Tibial nerve (tissue), 4 donors: ENCODE measurements around the gene IRS1. TPM values are rescaled to one million over a fixed set of nuclear protein-coding genes. Genes with fewer than 3 reads are reported as not detected.

Experiments
- DNase-seq, 2 donors: peaks; one replicate each; pipeline ENCODE4 v3.0.0-alpha.2; 2019; ENCODE audit warnings: low spot score in 2 of 2
- H3K27ac ChIP-seq, 4 donors: fragments of 200-600 bp; sonication (generic) in 3 of 4; one replicate each; pipeline ENCODE4 v1.5.1; 2017 to 2019; ENCODE audit warnings: mild to moderate bottlenecking in 1 of 4
- H3K27me3 ChIP-seq, 2 donors: fragments of 200-600 bp; sonication (generic) in 1 of 2; one replicate each; pipeline versions ENCODE4 v1.5.1 to v1.6.0; 2017 to 2019
- H3K36me3 ChIP-seq, 3 donors: fragments of 200-600 bp; sonication (generic); one replicate each; pipeline ENCODE4 v1.5.1; 2018 to 2019
- H3K4me1 ChIP-seq, 4 donors: fragments of 200-600 bp; sonication (generic) in 3 of 4; one replicate each; pipeline ENCODE4 v1.5.1; 2017 to 2019
- H3K4me3 ChIP-seq, 4 donors: fragments of 200-600 bp; sonication (generic) in 3 of 4; one replicate each; pipeline ENCODE4 v1.5.1; 2017 to 2019; ENCODE audit warnings: mild to moderate bottlenecking in 1 of 4, moderate library complexity in 1 of 4
- H3K9me3 ChIP-seq, 4 donors: fragments of 200-600 bp; sonication (generic) in 3 of 4; one replicate each; pipeline ENCODE4 v1.5.1; 2017 to 2019
- EP300 ChIP-seq, 2 donors: sonication (generic); formaldehyde crosslinking; IDR thresholded peaks; one replicate each; pipeline ENCODE4 v1.6.1; 2017; ENCODE audit warnings: antibody characterized with exemption in 2 of 2, mild to moderate bottlenecking in 1 of 2
- POLR2A ChIP-seq, 2 donors: fragments of 450-650 bp; IDR thresholded peaks; one replicate each; pipeline ENCODE4 v1.6.1; 2017; ENCODE audit warnings: antibody characterized with exemption in 2 of 2, mild to moderate bottlenecking in 2 of 2, moderate library complexity in 2 of 2
- WGBS, 2 donors: methylation state at CpG; one replicate each; pipeline ENCODE4 v1.1.5; 2018; 5-methylcytosine and 5-hydroxymethylcytosine counted together
- total RNA-seq, 4 donors: library from RNA; depleted of rRNA; stranded (reverse); fragments of >200 nt; gene quantifications; one replicate each; pipeline ENCODE4 v1.1.0, GENCODE V29; 2016
- TF ChIP-seq, protein P1 (sequence below), 5 experiments: fragments of 200-600 bp in 3 of 5; fragments of 450-650 bp in 2 of 5; sonication (generic) in 3 of 5; IDR thresholded peaks; one replicate each; pipeline ENCODE4 v1.5.1; 2016 to 2019; ENCODE audit warnings: antibody characterized with exemption in 5 of 5, mild to moderate bottlenecking in 3 of 5, moderate library complexity in 2 of 5

Gene IRS1
- total RNA-seq, 4 donors from 2014 or later, result 9.4 to 11.7 (median 11.2) TPM

- no peak for TF ChIP-seq POLR2A (IDR thresholded peaks at IDR 0.05)
- TF ChIP-seq EP300 (IDR thresholded peaks at IDR 0.05), result no peak
- TF ChIP-seq, protein P1, sequence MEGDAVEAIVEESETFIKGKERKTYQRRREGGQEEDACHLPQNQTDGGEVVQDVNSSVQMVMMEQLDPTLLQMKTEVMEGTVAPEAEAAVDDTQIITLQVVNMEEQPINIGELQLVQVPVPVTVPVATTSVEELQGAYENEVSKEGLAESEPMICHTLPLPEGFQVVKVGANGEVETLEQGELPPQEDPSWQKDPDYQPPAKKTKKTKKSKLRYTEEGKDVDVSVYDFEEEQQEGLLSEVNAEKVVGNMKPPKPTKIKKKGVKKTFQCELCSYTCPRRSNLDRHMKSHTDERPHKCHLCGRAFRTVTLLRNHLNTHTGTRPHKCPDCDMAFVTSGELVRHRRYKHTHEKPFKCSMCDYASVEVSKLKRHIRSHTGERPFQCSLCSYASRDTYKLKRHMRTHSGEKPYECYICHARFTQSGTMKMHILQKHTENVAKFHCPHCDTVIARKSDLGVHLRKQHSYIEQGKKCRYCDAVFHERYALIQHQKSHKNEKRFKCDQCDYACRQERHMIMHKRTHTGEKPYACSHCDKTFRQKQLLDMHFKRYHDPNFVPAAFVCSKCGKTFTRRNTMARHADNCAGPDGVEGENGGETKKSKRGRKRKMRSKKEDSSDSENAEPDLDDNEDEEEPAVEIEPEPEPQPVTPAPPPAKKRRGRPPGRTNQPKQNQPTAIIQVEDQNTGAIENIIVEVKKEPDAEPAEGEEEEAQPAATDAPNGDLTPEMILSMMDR (IDR thresholded peaks at IDR 0.05), result no peak
- no peak overlapping the region for H3K4me3 ChIP-seq
- H3K27ac ChIP-seq, result no peak overlapping the region
- no peak for DNase-seq
- H3K36me3 ChIP-seq, result peaks cover 0 to 16% (median 0%) of the 10 kb centered on the region in 3 donors
- H3K27me3 ChIP-seq, result no peaks in the 10 kb centered on the region
- H3K9me3 ChIP-seq, result peaks cover 0 to 1% (median 0%) of the 10 kb centered on the region in 4 donors
- 78 to 91% methylated on average over 1 of the region's 1 CpG for WGBS, 2 donors
- H3K4me1 ChIP-seq, result peaks cover 0 to 18% (median 8%) of the 10 kb centered on the region in 4 donors
Measured at GRCh38 chr2:226780431-226780830, 19.2 kb downstream of the IRS1 start.

- H3K9me3 ChIP-seq, result peaks cover 0 to 15% (median 4%) of the 10 kb centered on the region in 4 donors
- no peak overlapping the region for H3K4me3 ChIP-seq
- WGBS, 2 donors, result 84 to 91% methylated on average over 4 of the region's 4 CpGs
- H3K36me3 ChIP-seq, result peaks cover 0 to 21% (median 0%) of the 10 kb centered on the region in 3 donors
- DNase-seq, result no peak
- TF ChIP-seq, protein P1 (IDR thresholded peaks at IDR 0.05), result no peak
- TF ChIP-seq EP300 (IDR thresholded peaks at IDR 0.05) (no peak), POLR2A (IDR thresholded peaks at IDR 0.05) (no peak)
- peaks cover 0 to 26% (median 11%) of the 10 kb centered on the region in 4 donors for H3K4me1 ChIP-seq
- no peak overlapping the region for H3K27ac ChIP-seq
- H3K27me3 ChIP-seq, result no peaks in the 10 kb centered on the region
Measured at GRCh38 chr2:226777611-226778010, 22.0 kb downstream of the IRS1 start.

- WGBS, 2 donors, result 96 to 97% methylated on average over 4 of the region's 4 CpGs
- Histone ChIP-seq H3K27ac (no peak overlapping the region), H3K4me3 (no peak overlapping the region), H3K27me3 (no peaks in the 10 kb centered on the region), H3K4me1 (peaks cover 0 to 28% (median 11%) of the 10 kb centered on the region in 4 donors), H3K9me3 (peaks cover 0 to 15% (median 4%) of the 10 kb centered on the region in 4 donors), H3K36me3 (peaks cover 0 to 22% (median 0%) of the 10 kb centered on the region in 3 donors)
- no peak for DNase-seq
- TF ChIP-seq POLR2A (IDR thresholded peaks at IDR 0.05) (no peak), EP300 (IDR thresholded peaks at IDR 0.05) (no peak)
- TF ChIP-seq, protein P1 (IDR thresholded peaks at IDR 0.05), result no peak
Measured at GRCh38 chr2:226776104-226776503, 23.5 kb downstream of the IRS1 start.

DNA sequence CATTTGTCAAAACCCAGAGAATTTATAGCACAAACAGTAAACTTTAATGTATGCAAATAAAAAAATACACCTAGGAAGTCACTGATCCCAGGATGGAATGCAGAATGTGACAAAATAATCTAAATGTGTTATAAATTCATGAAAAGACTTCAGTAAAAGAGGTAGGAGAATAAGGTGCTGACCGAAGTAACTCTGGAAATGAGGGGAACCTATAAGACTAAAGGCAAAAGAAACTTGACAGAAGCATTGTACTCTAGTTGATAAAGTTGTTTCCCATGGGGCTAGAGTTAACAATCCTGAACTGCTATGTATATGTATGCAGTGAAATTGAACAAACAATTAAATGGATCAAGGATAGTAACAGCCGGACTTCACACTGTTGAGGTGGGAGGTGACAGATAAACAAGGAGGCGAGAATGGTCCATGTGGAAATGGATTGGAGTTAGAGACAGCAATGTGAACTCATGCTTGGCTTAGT, 24.5 kb downstream of the IRS1 start:
- Histone ChIP-seq H3K27me3 (no peaks in the 10 kb centered on the region), H3K27ac (no peak overlapping the region), H3K4me3 (no peak overlapping the region), H3K9me3 (peaks cover 0 to 15% (median 4%) of the 10 kb centered on the region in 4 donors), H3K4me1 (peaks cover 0 to 28% (median 10%) of the 10 kb centered on the region in 4 donors), H3K36me3 (peaks cover 0 to 26% (median 0%) of the 10 kb centered on the region in 3 donors)
- TF ChIP-seq POLR2A (IDR thresholded peaks at IDR 0.05) (no peak), EP300 (IDR thresholded peaks at IDR 0.05) (no peak)
- TF ChIP-seq, protein P1 (IDR thresholded peaks at IDR 0.05), result no peak
- DNase-seq, result no peak
- 97 to 98% methylated on average over 3 of the region's 3 CpGs for WGBS, 2 donors

DNA sequence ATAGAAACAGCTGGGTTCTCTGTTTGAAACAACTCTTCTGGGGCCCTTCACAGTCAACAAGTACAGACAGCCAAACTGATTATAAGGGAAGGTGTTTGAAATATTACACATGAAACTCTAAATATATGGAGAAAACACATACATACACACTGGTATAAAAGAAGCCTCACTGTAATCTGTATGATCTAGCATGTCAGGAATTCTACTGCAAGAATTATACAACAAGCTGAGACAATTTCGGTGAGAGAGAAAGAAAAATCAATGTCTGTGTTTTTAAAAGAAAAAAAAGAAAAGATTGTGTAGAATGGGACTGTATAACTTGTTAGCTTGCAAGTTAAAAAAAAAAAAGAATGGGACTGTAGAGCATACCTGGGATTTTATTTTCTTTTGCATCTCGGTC, 26.3 kb downstream of the IRS1 start:
- no peak for DNase-seq
- no peak overlapping the region for H3K4me3 ChIP-seq
- peaks cover 0 to 15% (median 4%) of the 10 kb centered on the region in 4 donors for H3K9me3 ChIP-seq
- TF ChIP-seq EP300 (IDR thresholded peaks at IDR 0.05) (no peak), POLR2A (IDR thresholded peaks at IDR 0.05) (no peak)
- TF ChIP-seq, protein P1 (IDR thresholded peaks at IDR 0.05), result no peak
- WGBS, 2 donors, result 41 to 45% methylated on average over 2 of the region's 2 CpGs
- peaks cover 0 to 28% (median 10%) of the 10 kb centered on the region in 4 donors for H3K4me1 ChIP-seq
- H3K27me3 ChIP-seq, result no peaks in the 10 kb centered on the region
- peaks cover 0 to 26% (median 0%) of the 10 kb centered on the region in 3 donors for H3K36me3 ChIP-seq
- no peak overlapping the region for H3K27ac ChIP-seq
